Trophoblast cell (in vitro differentiated cells and primary cell): Measurements from ENCODE around the gene NFAM1.

ENCODE experiments used
- DNase-seq, 2 donors: peaks; one replicate each; pipeline ENCODE4 v3.0.0-alpha.2; 2016
- H2AFZ ChIP-seq: 2 replicates; pipeline ENCODE4 v1.6.1; 2013; ENCODE audit warnings: low read length, moderate library complexity, mild to moderate bottlenecking; ENCODE audit not compliant: insufficient read depth, poor library complexity
- H2AK5ac ChIP-seq: 2 replicates; pipeline ENCODE4 v1.6.1; 2013; ENCODE audit warnings: mild to moderate bottlenecking, low read length
- H2BK120ac ChIP-seq: 2 replicates; pipeline ENCODE4 v1.6.1; 2013; ENCODE audit warnings: low read length, mild to moderate bottlenecking, moderate library complexity; ENCODE audit not compliant: insufficient read depth, poor library complexity
- H2BK12ac ChIP-seq: 2 replicates; pipeline ENCODE4 v1.6.1; 2013; ENCODE audit warnings: mild to moderate bottlenecking, low read length, moderate library complexity
- H2BK5ac ChIP-seq: 2 replicates; pipeline ENCODE4 v1.6.1; 2013; ENCODE audit warnings: low read length, low read depth, moderate library complexity, mild to moderate bottlenecking; ENCODE audit not compliant: poor library complexity
- H3K14ac ChIP-seq: 2 replicates; pipeline ENCODE4 v1.6.1; 2013; ENCODE audit warnings: mild to moderate bottlenecking, low read length
- H3K18ac ChIP-seq: 2 replicates; pipeline ENCODE4 v1.6.1; 2013; ENCODE audit warnings: mild to moderate bottlenecking, low read length
- H3K23ac ChIP-seq: 2 replicates; pipeline ENCODE4 v1.6.1; 2013; ENCODE audit warnings: low read length
- H3K27ac ChIP-seq: 2 replicates; pipeline ENCODE4 v1.5.1; 2013; ENCODE audit warnings: low read depth, mild to moderate bottlenecking, inconsistent platforms, low read length, moderate library complexity
- H3K27me3 ChIP-seq: 2 replicates; pipeline ENCODE4 v1.6.1; 2013; ENCODE audit warnings: inconsistent platforms, mild to moderate bottlenecking, low read length, moderate library complexity; ENCODE audit not compliant: insufficient read depth
- H3K36me3 ChIP-seq, 2 experiments: 1 replicate in 1 of 2; 2 replicates in 1 of 2; pipeline ENCODE4 v1.6.1; 2013; ENCODE audit warnings: low read length in 2 of 2, mild to moderate bottlenecking in 2 of 2, moderate library complexity in 1 of 2; ENCODE audit not compliant: insufficient read depth in 2 of 2, control insufficient read depth in 1 of 2
- H3K4ac ChIP-seq: 2 replicates; pipeline ENCODE4 v1.6.1; 2013; ENCODE audit warnings: low read depth, mild to moderate bottlenecking, low read length, moderate library complexity
- H3K4me1 ChIP-seq, 2 experiments: 1 replicate in 1 of 2; 2 replicates in 1 of 2; pipeline ENCODE4 v1.6.1; 2013; ENCODE audit warnings: low read length in 2 of 2, mild to moderate bottlenecking in 2 of 2, moderate library complexity in 1 of 2; ENCODE audit not compliant: insufficient read depth in 2 of 2, control insufficient read depth in 1 of 2
- H3K4me2 ChIP-seq: 2 replicates; pipeline ENCODE4 v1.6.1; 2013; ENCODE audit warnings: inconsistent platforms, mild to moderate bottlenecking, low read length, moderate library complexity
- H3K4me3 ChIP-seq: 2 replicates; pipeline ENCODE4 v1.5.1; 2013; ENCODE audit warnings: mild to moderate bottlenecking, low read depth, low read length, inconsistent platforms
- H3K79me1 ChIP-seq: one replicate; pipeline ENCODE4 v1.6.1; 2013; ENCODE audit warnings: low read length
- H3K79me2 ChIP-seq: 2 replicates; pipeline ENCODE4 v1.6.1; 2013; ENCODE audit warnings: low read length, mild to moderate bottlenecking; ENCODE audit not compliant: control insufficient read depth, insufficient read depth, poor library complexity
- H3K9ac ChIP-seq: 2 replicates; pipeline ENCODE4 v1.6.1; 2013; ENCODE audit warnings: mild to moderate bottlenecking, low read length
- H3K9me3 ChIP-seq: 2 replicates; pipeline ENCODE4 v1.6.1; 2013; ENCODE audit warnings: low read depth, mild to moderate bottlenecking, control low read depth, inconsistent platforms, low read length; ENCODE audit not compliant: insufficient read depth
- H4K12ac ChIP-seq: 2 replicates; pipeline ENCODE4 v1.6.1; 2013; ENCODE audit warnings: low read depth, mild to moderate bottlenecking, low read length, moderate library complexity
- H4K8ac ChIP-seq: 2 replicates; pipeline ENCODE4 v1.6.1; 2013; ENCODE audit warnings: low read depth, mild to moderate bottlenecking, low read length, moderate library complexity
- H4K91ac ChIP-seq: one replicate; pipeline ENCODE4 v1.6.1; 2013; ENCODE audit warnings: low read depth, mild to moderate bottlenecking, low read length, moderate library complexity
- WGBS: extraction: QIAGEN DNeasy Blood & Tissue Kit; methylation state at CpG from one replicate; pipeline ENCODE4 v1.1.7; 2013; ENCODE audit warnings: missing lambda C conversion rate; ENCODE audit not compliant: insufficient read length, insufficient coverage; ENCODE audit errors: extremely low coverage; 5-methylcytosine and 5-hydroxymethylcytosine counted together

NFAM1 gene

GRCh38 chr22:42451499-42452145 lies 19.4 kb upstream of the NFAM1 start:
- H3K18ac ChIP-seq, result no peak overlapping the region
- H2BK5ac ChIP-seq, result no peak overlapping the region
- H2BK12ac ChIP-seq, result no peak overlapping the region
- WGBS, result no CpG with 5 or more reads among the region's 11 CpGs
- no peak overlapping the region for H3K27ac ChIP-seq
- H3K4me1 ChIP-seq, result no peaks in the 10 kb centered on the region
- H3K36me3 ChIP-seq, result no peaks in the 10 kb centered on the region
- no peak overlapping the region for H3K9ac ChIP-seq
- H2AK5ac ChIP-seq, result no peak overlapping the region
- no peak overlapping the region for H3K4ac ChIP-seq
- no peak overlapping the region for H3K23ac ChIP-seq
- H3K4me3 ChIP-seq, result no peak overlapping the region
- no peaks in the 10 kb centered on the region for H3K9me3 ChIP-seq
- no peak overlapping the region for H2AFZ ChIP-seq
- no peak for DNase-seq
- H3K27me3 ChIP-seq, result no peaks in the 10 kb centered on the region
- H3K4me2 ChIP-seq, result no peak overlapping the region
- no peak overlapping the region for H3K14ac ChIP-seq
- no peak overlapping the region for H4K12ac ChIP-seq
- no peak overlapping the region for H4K8ac ChIP-seq
- H3K79me1 ChIP-seq, result no peaks in the 10 kb centered on the region
- H2BK120ac ChIP-seq, result no peak overlapping the region
- no peaks in the 10 kb centered on the region for H3K79me2 ChIP-seq
- no peak overlapping the region for H4K91ac ChIP-seq

GRCh38 chr22:42450862-42451261 lies 18.7 kb upstream of the NFAM1 start:
- Histone ChIP-seq H3K14ac (no peak overlapping the region), H3K4ac (no peak overlapping the region), H4K12ac (no peak overlapping the region), H3K27ac (no peak overlapping the region), H3K4me2 (no peak overlapping the region), H3K4me3 (no peak overlapping the region), H3K79me2 (no peaks in the 10 kb centered on the region), H3K18ac (no peak overlapping the region), H2BK12ac (no peak overlapping the region), H3K36me3 (no peaks in the 10 kb centered on the region), H3K9me3 (no peaks in the 10 kb centered on the region), H3K9ac (no peak overlapping the region), H3K23ac (no peak overlapping the region), H2AFZ (no peak overlapping the region), H3K79me1 (no peaks in the 10 kb centered on the region), H2BK120ac (no peak overlapping the region), H3K27me3 (no peaks in the 10 kb centered on the region), H4K8ac (no peak overlapping the region), H3K4me1 (no peaks in the 10 kb centered on the region), H2BK5ac (no peak overlapping the region), H2AK5ac (no peak overlapping the region), H4K91ac (no peak overlapping the region)
- no peak for DNase-seq
- no CpG with 5 or more reads among the region's 6 CpGs for WGBS

- Histone ChIP-seq H2AK5ac (no peak overlapping the region), H4K12ac (no peak overlapping the region), H3K36me3 (no peaks in the 10 kb centered on the region), H3K9ac (no peak overlapping the region), H3K4me3 (no peak overlapping the region), H3K4me1 (peaks cover 5 to 7% of the 10 kb centered on the region in 2 experiments), H3K18ac (no peak overlapping the region), H3K79me1 (no peaks in the 10 kb centered on the region), H4K91ac (no peak overlapping the region), H3K4ac (no peak overlapping the region), H2AFZ (no peak overlapping the region), H2BK120ac (no peak overlapping the region), H3K4me2 (no peak overlapping the region), H3K27me3 (no peaks in the 10 kb centered on the region), H3K23ac (no peak overlapping the region), H4K8ac (no peak overlapping the region), H3K14ac (no peak overlapping the region), H2BK5ac (no peak overlapping the region), H2BK12ac (no peak overlapping the region), H3K27ac (no peak overlapping the region), H3K79me2 (no peaks in the 10 kb centered on the region), H3K9me3 (no peaks in the 10 kb centered on the region)
- no CpG with 5 or more reads among the region's 13 CpGs for WGBS
- no peak for DNase-seq
Observed at GRCh38 chr22:42446151-42446550, 13.9 kb upstream of the NFAM1 start.

GRCh38 chr22:42444077-42444904 lies 12.1 kb upstream of the NFAM1 start:
- Histone ChIP-seq H3K36me3 (no peaks in the 10 kb centered on the region), H3K79me1 (no peaks in the 10 kb centered on the region), H3K9me3 (no peaks in the 10 kb centered on the region), H2BK5ac (no peak overlapping the region), H3K14ac (no peak overlapping the region), H4K91ac (peak overlapping the region; percentile 16), H3K4me1 (peaks cover 5 to 7% of the 10 kb centered on the region in 2 experiments), H3K27ac (no peak overlapping the region), H3K4me3 (no peak overlapping the region), H2BK12ac (no peak overlapping the region), H3K79me2 (no peaks in the 10 kb centered on the region), H3K9ac (no peak overlapping the region), H2AFZ (peak overlapping the region; percentile 53), H2BK120ac (no peak overlapping the region), H3K4me2 (peak overlapping the region; percentile 48), H3K18ac (no peak overlapping the region), H2AK5ac (no peak overlapping the region), H4K8ac (peak overlapping the region; percentile 35), H3K23ac (no peak overlapping the region), H3K27me3 (no peaks in the 10 kb centered on the region), H3K4ac (no peak overlapping the region), H4K12ac (no peak overlapping the region)
- peak; percentile 54 to 78 for DNase-seq
- no CpG with 5 or more reads among the region's 28 CpGs for WGBS
